HG03159 (cell line): ENCODE results near the gene TLE4.
"Not testable (repeated sequence)": the region's sequence is repeated elsewhere in the genome, so short reads cannot be mapped to it uniquely, and the experiment has no call there.

ENCODE experiments used
- ATAC-seq: cut with Tn5 transposase; IDR thresholded peaks from one replicate; pipeline ENCODE4 v1.9.1; 2021; ENCODE audit warnings: mild to moderate bottlenecking, moderate library complexity; ENCODE audit not compliant: unreplicated experiment

TLE4 gene

DNA sequence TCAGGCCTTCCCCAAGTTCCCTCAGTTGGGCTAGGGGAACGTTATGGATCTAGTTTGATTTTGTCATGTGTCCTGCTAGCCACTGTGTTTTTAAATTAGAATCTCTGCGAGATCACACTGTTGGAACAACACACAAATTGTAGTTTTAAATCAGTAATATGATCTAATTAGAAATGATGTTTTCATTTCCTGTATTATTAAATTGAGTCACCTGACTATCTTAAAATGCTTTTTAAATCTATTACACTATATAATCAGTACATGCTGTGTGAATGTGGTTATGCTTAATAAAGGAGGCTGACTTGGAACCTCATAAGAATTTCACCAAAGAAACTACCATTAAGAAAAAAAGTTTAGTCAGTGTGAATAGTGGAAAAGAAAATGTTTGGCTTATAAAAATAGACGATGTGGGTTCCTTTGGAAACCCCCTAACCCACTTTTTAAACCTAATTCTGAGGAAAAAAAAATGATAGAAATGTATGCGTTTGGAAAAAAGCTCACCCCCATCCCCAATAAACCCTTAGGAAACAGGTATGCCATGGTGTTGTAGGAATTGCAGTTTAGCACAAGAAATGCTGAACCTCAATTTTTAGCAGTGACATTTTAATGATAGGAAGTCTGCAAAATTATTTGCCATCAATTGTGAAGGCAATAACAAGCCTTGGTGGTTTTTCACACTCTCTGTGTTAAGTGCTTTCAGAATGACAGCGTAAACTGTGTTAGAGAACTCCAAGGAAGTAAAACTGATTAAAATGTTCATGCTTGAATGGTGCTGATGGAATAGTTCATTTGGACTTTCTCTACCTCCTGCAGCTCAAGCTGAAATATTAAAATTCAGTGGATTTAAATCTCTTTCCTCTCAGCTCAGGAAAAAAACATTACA, 59.0 kb downstream of the TLE4 start:
- ATAC-seq: peak; percentile 68

DNA sequence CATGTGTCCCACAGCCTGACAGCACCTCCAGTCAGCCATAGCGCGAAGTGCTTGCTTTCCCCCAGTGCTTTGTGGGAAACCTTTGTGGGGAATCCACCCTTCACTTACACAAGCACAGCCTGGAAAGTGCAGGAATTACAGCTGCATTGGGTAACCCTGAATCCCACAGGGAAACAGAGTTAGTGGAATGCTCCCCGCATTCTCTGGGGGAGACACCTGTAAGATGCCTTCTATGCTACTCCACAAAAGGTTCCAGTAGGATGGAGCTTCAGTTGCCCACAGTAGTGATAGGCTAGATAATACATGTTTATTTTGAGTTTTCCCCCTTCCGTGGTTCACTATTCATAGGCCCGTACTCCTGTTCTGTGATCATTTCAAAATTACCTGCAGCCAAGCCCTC, 60.3 kb downstream of the TLE4 start:
- no peak for ATAC-seq

DNA sequence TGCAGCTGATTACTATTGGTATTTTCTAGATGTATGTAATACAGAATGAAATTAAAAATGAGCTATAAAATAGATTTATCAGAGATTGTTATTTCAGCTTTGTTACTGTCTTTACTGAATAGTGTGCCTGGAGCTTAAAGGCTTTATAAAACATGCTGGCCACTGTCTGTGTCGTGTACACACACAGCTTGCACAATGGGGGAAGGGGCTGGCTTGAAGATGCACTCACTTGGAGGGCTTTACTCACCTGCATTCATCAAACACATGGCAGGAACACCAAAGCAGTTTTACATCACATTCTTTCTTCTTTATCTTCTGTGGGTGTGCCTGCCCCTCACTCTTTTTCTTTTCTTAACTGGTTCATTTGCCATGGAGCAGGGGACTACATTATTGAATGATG, 60.9 kb downstream of the TLE4 start:
- ATAC-seq: no peak

DNA sequence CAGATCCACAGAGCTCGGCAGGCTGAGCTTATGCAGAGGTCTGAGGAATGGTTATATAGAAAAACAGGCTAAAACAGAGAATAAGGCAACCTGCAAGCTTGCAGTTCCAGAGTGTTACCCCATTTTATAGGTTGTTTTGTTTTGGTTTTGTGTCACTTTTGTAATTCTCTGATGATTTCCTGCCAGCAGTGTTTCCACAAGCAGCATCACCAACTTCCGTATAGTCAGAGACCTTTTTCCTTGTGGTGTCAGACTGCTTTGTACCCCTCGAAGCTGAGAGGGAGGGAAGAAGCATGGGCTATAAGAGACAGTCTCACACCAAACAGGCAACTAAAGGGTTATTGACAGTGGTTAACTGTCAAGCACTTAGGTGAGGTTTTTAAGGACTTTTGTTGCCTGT, 61.8 kb downstream of the TLE4 start:
- no peak for ATAC-seq

DNA sequence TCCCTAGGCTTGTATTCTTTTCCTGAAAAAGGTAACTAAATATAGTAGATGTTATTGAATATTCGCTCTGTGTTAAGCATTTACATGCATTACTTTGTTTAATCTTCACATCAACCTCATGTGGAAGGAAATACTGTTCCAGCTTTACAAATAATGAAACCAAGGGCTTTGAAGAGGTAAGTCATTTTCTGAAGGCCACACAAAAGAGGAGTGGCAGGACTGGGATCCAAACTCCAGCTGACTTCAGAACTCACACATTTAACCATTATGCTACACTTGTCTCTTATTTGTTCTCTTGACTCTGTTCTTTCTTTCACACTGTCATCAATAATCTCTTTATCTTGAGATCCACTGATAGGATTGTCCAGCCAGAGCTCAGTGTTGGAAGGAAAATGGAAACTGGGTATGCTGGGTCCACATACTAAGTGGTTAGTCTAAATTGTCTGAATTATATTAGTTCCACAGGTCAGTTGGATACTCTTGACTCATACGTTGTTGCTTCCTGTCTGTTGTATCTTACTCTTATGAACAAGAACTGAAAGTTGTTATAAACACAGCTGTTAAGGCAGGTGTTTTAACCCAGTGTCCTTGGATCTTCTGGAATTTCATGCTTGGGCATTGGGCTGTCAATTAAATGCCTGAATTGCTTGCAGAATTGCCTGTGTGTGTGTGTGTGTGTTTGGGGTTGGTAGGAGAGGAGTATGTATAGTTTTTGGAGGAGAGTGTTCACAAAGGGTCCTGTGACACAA, 65.6 kb downstream of the TLE4 start:
- peak; percentile 83 for ATAC-seq

DNA sequence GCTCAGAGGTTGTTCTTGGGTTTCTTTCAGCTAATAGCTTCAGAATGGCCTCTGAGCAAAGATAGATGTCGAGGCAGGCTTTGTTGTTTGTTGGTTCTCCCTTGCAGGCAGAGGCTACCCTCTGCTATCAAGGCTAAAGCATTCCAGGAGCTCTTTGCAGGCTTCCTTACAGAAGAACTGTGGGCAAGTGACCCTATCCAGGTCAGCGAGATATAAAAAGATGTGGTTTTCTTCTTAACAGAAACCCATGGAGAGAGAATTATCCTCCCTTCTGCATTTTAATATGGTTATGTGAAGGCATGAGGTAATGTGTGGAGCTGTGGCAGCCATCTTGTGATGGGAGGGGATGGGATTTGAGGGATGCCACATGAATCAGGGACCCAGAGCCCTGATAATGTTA, 67.0 kb downstream of the TLE4 start:
- ATAC-seq: no peak

DNA sequence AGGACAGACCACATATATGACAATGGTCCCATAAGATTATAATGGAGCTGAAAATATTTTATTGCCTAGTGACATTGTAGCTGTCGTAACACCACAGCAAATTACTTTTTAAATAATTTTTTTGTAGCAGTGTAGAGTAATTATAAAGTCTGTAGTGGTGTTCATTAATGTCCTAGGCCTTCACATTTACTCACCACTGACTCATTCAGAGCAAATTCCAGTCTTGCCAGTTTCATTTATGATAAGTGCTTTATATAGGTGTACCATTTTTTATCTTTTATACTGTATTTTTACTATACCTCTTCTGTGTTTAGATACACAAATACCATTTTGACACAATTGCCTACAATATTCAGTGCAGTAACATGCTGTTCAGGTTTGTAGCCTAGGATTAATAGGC, 67.6 kb downstream of the TLE4 start:
- ATAC-seq: no peak

DNA sequence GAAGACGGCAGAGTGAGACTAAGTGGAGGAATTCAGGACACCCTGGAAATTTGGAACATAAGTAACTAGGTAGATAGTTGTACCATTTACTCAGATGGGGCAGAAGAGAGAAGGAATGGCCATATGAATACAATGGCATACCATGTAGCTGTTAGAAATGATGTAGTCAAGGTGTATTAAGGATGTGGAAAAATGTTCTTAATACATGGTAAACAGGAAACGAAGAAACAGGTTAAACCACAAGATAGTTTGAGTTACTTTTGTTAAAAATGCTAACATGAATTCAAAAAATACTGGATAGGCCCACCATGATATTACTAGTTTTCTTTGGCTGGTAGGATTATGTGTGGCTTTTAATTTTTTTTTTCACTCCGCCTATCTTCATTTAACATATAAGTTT, 68.3 kb downstream of the TLE4 start:
- not testable (repeated sequence) for ATAC-seq

DNA sequence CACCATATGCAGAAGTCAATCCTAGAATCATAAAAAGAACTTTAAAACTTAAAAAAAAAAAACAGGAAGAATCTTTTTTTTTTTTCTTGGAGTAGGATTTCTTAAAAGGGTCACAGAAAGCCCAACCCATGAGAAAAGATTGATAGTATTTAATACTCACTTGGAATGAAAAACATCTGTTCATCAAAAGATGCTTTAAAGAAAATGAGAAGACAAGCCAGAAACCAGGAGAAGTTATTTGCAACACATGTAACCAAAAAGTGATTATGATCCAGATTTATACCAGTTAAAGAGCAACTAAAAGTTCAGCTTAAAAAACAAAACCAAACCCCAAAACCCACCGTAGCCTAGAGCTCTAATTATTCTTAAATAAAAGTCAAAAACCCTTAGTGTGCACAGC, 69.3 kb downstream of the TLE4 start:
- no peak for ATAC-seq

DNA sequence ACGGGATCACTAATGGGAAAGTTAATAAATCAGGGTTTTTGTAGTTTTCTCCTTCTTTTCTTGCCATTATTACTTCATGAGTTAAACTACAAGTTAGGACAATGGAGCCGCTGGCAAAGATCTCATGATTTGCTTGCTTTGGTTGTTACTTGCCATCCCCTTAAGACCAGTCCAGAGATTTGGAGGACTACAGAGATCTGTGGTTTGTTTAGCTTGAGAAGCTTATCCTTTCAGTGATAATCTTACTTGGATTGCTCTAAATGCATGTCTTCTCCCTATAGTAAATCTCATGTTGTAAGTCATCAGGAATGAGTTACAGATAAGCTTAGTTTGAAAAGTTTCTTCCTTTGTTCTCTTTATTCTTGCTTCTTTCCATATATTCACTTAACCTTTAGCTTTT, 70.9 kb downstream of the TLE4 start:
- ATAC-seq: no peak

DNA sequence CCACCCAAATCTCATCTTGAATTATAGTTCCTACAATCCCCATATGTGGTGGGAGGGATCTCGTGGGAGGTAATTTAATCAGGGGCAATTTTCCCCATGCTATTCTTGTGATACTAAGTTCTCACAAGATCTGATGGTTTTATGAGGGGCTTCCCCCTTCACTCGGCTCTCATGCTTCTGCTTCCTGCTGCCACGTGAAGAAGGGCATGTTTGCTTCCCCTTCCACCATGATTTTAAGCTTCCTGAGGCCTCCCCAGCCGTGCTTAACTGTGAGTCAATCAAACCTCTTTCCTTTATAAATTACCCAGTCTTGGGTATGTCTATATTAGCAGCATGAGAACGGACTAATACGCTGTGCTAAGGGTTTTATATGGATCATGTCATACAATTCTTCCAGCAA, 72.3 kb downstream of the TLE4 start:
- no peak for ATAC-seq

DNA sequence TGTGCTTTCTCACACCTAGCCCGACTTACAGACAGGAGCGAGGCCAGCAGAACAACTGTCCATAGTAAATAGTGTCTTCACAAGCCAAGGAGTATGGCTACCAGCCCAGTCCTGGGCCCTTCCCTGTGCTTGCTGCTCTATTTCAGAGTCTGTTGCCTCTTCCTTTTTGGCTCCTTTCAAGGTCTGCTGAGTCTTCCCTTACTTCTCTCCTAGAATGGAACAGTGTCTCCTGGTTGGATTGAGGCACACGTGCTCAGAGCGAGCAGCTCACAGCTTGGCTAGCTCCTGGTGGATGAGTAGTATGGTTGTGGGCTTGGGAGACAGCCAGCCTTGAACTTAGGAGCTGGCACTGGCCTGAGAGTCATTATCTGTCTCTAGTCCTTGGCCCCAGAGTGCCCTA, 72.8 kb downstream of the TLE4 start:
- ATAC-seq: no peak

DNA sequence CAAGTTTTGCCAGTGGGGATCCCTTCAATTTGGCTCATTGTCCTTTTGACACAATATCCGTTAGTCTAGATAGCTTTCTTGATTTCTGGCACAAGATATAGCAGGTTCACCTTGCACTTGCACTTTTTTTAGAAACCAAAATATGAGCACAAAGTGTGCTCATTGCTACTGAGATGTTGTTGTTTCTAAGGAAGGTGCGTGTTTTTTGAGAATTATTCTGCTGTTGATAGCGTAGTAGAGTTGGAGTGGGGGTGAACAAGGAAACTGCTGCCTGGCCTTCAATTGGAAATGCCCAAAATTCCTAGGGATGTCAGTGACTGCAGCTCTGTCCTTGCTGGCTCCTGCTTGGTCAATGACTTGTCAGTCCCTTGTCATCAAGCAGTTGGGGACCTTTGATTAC, 73.3 kb downstream of the TLE4 start:
- no peak for ATAC-seq

DNA sequence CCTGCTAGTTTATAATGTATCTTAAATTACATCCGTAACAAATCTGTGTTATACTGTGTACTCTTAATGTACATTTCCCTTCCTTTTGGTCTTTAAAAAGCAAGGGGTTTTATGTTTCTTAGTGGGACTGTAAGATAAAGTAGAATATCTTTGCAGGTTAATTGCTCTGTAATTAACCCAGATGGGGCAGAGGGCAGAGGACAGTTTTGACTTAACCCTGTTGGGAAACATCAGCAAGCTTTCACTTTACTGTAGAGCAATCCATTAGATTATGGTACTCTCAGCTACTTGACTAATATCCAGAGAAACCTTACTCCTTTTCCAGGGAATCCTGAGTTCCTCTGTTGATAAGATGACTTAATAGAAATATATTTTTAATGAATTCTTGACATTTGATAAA, 74.3 kb downstream of the TLE4 start:
- ATAC-seq: no peak

DNA sequence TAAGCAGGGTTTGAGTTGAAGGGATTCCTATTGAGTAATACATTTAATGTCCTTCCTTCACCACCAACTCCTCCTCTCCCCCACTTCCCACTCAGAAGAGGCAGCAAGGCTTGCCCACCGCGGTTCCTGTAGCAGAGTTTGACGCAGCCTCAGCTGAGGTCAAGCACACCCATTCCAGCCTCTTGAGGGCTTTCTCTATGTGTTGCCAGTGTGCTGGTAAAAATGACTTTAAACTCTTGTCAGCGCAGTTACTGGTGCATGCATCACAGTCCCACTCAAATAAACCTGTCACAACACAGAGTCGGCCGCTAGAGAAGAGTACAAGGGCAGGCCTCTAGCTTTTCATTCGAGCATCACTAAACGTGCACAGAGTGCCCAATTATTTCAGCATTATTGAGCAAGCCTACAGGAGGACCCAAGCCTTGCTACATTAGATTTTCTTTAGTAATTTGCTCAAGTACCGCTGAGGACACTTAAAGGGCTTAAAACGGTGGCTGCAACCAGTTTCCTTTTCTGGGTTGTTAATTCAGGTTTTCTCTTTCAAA, 79.6 kb downstream of the TLE4 start:
- no peak for ATAC-seq

DNA sequence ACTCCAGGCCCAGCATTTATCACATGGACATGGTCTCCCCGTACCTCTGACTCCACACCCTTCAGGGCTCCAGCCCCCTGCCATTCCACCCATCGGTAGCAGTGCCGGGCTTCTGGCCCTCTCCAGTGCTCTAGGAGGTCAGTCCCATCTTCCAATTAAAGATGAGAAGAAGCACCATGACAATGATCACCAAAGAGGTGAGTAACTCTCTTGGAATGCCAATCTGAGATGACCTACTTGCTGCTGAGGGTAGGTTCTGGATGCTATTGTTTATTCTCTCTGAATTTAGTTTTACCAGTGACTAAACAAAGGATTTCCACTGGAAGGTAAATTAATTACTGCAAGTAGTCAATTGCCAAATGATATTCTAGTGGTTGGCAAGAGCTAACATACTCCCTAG, 80.8 kb downstream of the TLE4 start:
- ATAC-seq: no peak

DNA sequence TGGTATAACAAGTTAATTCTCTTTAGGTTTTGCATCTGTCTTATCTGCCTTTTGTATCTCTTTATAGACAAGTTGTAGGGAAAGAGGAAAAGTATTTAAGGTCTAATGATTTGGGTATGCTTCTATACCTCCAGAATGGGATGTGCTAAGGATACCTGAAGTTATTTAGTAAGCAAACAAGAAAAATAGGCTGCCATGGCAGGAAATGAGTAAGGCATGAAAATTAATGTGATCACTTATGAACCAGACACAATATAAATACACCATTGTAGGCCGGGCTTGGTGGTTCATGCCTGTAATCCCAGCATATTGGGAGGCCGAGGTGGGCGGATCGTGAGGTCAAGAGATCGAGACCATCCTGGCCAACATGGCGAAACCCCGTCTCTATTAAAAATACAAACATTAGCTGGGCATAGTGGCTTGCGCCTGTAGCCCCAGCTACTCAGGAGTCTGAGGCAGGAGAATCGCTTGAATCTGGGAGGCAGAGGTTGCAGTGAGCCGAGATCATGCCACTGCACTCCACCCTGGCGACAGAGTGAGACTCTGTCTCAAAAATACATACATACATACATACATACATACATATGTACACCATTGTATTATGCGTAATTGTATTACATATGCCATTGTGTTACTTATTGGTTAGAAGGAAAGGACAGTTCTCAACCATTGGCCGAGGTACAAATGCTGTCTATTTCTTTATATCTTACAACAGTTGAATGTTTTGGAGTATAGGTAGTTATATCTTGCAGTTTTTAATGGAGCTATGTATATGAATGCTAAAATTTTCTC, 83.0 kb downstream of the TLE4 start:
- ATAC-seq: not testable (repeated sequence)

DNA sequence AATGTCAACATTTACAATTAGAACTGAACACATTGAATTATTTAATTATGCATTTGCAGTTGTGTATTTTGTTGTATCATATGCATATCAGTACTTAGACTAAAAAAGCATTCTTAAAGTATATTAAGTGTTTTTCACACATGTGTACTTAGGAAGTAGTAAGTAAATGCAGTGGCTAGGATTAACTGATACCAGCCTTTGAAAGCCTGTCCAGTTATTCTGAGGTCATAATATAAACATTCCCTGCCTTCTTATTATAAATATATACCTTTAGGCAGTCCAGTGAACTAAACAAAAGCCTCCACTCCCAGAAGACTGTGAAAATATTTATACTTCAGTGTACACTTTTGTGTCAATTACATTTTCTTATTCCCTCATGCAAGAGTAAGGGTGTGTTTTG, 83.8 kb downstream of the TLE4 start:
- no peak for ATAC-seq

DNA sequence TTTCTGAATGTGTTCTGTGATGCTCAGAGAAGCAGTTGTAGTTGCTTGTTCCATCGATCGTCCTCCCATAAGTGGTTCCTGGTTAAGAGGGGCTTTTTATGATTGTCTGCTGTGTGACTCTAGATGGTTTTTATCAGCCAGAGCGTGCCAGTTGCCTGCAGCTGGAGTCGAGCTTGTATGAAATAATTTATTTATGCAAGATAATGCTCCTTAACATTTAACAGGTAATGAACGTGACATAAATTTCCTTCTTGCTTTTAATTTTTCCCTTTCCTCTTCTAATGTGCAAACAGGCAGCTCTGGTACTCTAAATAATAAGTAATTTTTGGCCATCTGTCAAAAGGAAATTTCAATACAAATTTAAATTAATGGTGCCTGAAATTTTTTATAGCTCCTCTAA, 84.4 kb downstream of the TLE4 start:
- ATAC-seq: no peak

DNA sequence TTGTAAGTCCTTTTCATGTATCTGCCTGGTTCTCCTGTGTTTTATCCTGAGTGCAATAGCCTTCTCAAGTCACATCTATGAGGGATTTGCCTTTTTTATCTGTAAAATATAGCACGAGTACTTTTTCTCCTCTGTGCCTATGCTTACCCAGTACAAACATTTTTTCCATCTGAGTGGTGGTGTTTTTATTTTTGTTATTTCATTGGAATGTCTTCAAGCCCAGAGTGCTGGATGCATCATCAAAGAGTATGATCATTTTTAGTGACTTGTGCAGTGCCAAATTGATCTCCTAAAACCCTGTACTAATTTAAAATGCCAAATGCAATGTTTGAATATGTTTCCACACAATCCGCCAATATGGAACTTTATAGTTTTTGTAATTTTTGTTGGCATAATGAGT, 86.1 kb downstream of the TLE4 start:
- no peak for ATAC-seq

DNA sequence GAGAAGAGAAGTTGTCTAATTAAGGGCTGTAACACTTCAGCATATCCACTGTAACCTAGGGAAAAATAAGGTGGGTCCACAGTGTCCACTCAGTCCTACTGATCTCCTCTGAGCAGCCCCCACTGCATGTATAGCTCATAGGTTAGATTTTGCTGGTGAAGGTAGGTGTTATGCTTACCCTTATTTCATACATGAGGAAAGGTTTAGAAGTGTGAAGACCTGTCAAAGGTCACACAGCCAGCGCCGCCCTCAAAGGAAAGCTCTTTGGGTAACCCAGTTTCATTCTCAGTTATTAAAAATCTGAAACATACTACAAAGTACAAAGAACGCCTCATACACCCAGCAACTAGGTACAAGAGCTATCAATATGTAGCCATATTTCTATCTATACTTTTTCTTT, 87.2 kb downstream of the TLE4 start:
- ATAC-seq: no peak
